ENCODE measurements around the gene VPS33B.

Gene VPS33B

GRCh38 chr15:90994417-90995311 lies 27.7 kb downstream of the VPS33B start, which contains the start of gene PRC1:
PRC1 (minus strand) TSS chr15:90994535; CDS start chr15:90994417, 118 bp downstream.
- no peak for TF ChIP-seq CTCF (IDR thresholded peaks at IDR 0.05)

GRCh38 chr15:90994059-90994416 lies 28.4 kb downstream of the VPS33B start:
- TF ChIP-seq CTCF (IDR thresholded peaks at IDR 0.05) = no peak

DNA sequence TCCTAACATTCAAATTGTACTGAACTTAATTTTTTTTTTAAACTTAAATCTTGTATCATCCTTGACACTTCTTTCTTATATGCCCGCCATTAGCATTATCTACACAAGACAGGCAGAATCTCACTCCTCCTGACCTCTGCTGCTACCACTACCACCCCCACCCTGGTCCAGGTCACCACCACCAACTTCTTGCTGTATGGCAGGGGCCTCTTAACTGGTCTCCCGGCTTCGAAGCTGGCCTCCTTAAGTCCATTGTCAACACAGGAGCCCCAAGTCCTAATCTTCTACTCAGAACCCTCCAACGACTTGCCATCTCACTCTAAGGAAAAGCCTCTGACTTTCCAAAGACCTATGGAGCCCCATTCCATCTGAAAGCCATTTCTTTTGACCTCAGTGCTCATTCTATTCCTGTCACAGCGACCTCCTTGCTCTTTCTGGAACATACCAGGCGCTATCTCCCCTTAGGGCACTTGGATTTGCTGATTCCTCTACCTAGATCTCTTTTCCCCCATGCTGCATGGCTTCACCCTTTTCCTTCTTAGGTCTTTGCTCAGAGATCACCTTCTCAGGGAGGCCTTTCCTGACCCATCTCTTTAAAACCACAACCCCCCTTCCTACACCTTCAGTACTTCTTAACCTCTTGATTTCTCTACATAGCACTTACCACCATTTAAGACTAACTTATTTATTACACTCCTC lies 30.7 kb downstream of the VPS33B start:
- no peak for TF ChIP-seq CTCF (IDR thresholded peaks at IDR 0.05)

DNA sequence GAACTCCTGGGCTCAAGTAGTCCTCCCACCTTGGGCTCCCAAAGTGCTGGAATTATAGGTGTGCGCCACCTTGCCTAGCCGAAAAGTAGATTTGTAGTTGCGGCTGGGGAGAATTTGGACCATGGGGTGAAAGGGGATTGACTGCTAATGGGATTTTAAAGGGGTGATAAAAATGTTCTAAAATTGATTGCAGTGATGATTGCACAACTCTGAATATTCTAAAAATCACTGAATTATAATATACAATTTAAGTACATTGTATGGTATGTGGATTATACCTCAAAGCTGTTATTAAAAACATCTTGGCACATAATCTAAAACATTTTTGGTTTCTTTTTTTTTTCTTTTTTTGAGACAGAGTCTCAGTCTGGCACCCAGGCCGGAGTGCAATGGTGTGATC lies 31.9 kb downstream of the VPS33B start:
- TF ChIP-seq CTCF (IDR thresholded peaks at IDR 0.05) = no peak

DNA sequence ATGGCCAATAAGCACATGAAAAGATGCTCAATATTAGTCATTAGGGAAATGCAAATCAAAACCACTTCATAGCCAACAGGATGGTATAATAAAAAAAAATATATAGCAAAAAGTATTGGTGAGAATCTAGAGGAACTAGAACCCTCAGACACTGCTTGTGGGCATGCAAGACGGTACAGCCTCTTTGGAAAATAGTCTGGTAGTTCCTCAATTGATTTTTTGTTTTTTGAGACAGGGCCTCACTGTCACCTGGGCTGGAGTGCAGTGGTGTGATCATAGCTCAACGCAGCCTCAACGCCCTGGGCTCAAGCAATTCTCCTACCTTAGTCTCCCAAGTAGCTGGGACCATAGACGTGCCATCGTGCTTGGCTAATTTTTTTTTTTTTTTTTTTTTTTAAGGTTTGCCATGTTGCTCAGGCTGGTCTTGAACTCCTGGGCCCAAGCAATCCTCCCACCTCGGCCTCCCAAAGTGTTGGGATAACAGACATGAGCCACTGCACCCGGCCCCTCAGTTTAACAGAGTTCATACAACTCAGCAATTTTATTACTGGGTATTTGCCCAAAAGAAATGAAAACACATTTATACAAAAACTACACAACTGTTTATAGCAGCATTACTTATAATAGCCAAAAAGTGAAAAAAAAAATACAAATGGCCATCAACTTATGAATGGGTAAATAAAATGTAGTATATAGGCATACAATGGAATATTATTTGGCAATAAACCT lies 33.2 kb downstream of the VPS33B start:
- TF ChIP-seq CTCF (IDR thresholded peaks at IDR 0.05) = no peak

DNA sequence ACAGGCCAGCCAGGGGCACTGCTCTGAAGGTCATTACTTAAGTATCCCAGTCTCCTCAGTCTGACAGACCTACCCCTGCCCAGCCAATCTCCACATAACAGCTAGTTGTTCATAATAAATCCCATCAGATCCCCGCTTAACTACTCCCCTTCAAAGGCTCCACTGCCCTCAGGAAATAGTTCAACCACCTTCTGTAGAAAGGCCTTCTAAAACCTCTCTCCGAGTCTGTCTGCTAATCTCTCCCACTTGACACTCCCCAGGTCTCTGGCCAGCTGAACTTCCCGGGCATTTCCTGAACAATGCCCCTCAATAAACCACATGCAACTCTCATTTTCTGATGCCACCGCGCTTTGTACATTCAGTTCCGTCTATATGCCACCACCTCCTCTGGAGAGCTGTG lies 34.1 kb downstream of the VPS33B start:
- no peak for TF ChIP-seq CTCF (IDR thresholded peaks at IDR 0.05)

DNA sequence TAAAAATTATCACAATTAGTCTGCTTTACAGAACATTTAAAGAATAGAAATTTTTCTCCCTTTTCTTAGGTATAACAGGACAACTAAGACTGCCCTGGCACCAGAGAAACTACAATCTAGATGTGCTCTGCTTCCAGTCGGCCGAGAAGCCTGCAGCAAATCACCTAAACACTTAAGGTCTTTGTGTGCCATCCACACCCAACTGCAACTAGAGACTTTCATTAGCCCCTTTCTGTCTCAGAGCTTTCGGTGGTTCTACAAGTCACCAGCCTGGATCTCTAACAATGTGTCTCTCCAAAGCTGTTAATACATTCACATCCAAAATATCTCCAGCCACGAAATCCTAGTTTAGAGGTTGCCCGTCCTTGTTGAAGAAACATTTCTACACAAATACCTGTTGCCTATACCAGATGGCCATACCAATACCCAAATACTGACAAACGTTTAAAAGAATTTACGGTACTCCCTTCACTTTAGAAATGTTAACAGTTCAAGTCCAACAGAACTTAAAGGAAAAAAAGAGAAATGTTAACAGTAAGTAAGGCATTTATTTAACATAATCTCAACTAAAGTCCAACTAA lies 34.7 kb downstream of the VPS33B start:
- no peak for TF ChIP-seq CTCF (IDR thresholded peaks at IDR 0.05)
